Measurements from ENCODE around the gene PTGIR. TPM values are rescaled to one million over a fixed set of nuclear protein-coding genes. Genes with fewer than 3 reads are reported as not detected.

Gene PTGIR
- total and polyA plus RNA-seq, 10 of the 15 experiments (the other 5 are each of a cell fraction or from before 2014, with no cell fraction given), result 0.34 to 29.1 (median 9.9) TPM

DNA sequence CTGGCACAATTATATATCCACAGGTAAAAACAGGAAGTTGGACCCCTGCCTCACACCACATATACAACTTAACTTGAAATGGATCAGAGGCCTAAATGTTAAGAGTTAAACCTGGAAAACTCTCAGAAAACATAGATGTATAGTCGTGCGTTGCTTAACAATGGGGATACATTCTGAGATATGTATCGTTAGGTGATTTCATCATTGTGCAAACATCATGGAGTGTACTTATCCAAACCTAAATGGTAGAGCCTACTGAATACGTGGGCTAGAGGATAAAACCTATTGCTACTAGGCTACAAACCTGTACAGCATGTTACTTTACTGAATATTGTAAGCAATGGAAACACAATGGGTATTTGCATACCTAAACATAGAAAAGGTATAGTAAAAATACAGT, 38.6 kb downstream of the PTGIR start:
- Histone ChIP-seq H3K79me2 (ENCODE audit: control insufficient read depth, insufficient read depth, low read length) (no peaks in the 10 kb centered on the region), H3K27ac (ENCODE audit: control insufficient read depth, insufficient read depth) (no peak overlapping the region), H3K9me3 (replicated peaks; ENCODE audit: control insufficient read depth, insufficient read depth, low read length) (no peaks in the 10 kb centered on the region), H3K4me3 (no peak overlapping the region), H3K9ac (ENCODE audit: control insufficient read depth, insufficient read depth, low read length) (no peak overlapping the region), H3K4me1 (ENCODE audit: control insufficient read depth, insufficient read depth, low read length) (no peaks in the 10 kb centered on the region), H3K27me3 (replicated peaks in 1 of 2; ENCODE audit: control insufficient read depth in 2 of 2, insufficient read depth in 2 of 2, low read length in 1 of 2) (no peaks in the 10 kb centered on the region), H3K4me2 (ENCODE audit: control insufficient read depth, insufficient read depth) (no peak overlapping the region), H3K36me3 (ENCODE audit: control insufficient read depth in 2 of 2, insufficient read depth in 2 of 2, low read length in 1 of 2) (no peaks in the 10 kb centered on the region), H2AFZ (ENCODE audit: control insufficient read depth, low read depth, low read length) (no peak overlapping the region), H4K20me1 (ENCODE audit: control insufficient read depth, insufficient read depth) (no peaks in the 10 kb centered on the region)
- no peak for FAIRE-seq
- ATAC-seq, result no peak
- ChIA-PET SMC1A (ENCODE audit: uncharacterized antibody, unreplicated experiment) (no interaction called here), RAD21 (ENCODE audit: unreplicated experiment) (no interaction called here), CTCF (interaction anchor here (0.9 kb wide), 1 partner anchor 12 kb away, joined by 3 read pairs; no protein-coding TSS in a partner anchor), POLR2A (no interaction called here)
- in situ Hi-C loops (cut with MboI) (no loop called here), intact Hi-C loops (cut with micrococcal nuclease; ENCODE audit: unreplicated experiment) (no loop called here)
- no peak for DNase-seq (ENCODE audit: low read depth, low spot score)
- 52% methylated on average over 4 of the region's 4 CpGs for WGBS (ENCODE audit: insufficient coverage, insufficient replicate concordance, low lambda C conversion rate, missing lambda C conversion rate)
- BruUV-seq (replicated peaks), result no TSS peak
- TF ChIP-seq, protein P1, sequence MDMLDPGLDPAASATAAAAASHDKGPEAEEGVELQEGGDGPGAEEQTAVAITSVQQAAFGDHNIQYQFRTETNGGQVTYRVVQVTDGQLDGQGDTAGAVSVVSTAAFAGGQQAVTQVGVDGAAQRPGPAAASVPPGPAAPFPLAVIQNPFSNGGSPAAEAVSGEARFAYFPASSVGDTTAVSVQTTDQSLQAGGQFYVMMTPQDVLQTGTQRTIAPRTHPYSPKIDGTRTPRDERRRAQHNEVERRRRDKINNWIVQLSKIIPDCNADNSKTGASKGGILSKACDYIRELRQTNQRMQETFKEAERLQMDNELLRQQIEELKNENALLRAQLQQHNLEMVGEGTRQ (IDR thresholded peaks at IDR 0.05; ENCODE audit: borderline replicate concordance, low read depth, low read length), result no peak
- TF ChIP-seq IKZF2 (IDR thresholded peaks at IDR 0.05) (no peak), NR2C1 (IDR thresholded peaks at IDR 0.05) (no peak), HDGF (IDR thresholded peaks at IDR 0.05) (no peak), MEF2B (IDR thresholded peaks at IDR 0.05; ENCODE audit: partially characterized antibody, poor library complexity, severe bottlenecking) (no peak), BCLAF1 (IDR thresholded peaks at IDR 0.05) (no peak), E2F8 (IDR thresholded peaks at IDR 0.05; ENCODE audit: low read depth, partially characterized antibody) (no peak), POU2F2 (IDR thresholded peaks at IDR 0.05; ENCODE audit: borderline replicate concordance, low read depth, low read length) (no peak), RUNX3 (IDR thresholded peaks at IDR 0.05; ENCODE audit: low read length) (no peak)
- TF ChIP-seq, protein P2, sequence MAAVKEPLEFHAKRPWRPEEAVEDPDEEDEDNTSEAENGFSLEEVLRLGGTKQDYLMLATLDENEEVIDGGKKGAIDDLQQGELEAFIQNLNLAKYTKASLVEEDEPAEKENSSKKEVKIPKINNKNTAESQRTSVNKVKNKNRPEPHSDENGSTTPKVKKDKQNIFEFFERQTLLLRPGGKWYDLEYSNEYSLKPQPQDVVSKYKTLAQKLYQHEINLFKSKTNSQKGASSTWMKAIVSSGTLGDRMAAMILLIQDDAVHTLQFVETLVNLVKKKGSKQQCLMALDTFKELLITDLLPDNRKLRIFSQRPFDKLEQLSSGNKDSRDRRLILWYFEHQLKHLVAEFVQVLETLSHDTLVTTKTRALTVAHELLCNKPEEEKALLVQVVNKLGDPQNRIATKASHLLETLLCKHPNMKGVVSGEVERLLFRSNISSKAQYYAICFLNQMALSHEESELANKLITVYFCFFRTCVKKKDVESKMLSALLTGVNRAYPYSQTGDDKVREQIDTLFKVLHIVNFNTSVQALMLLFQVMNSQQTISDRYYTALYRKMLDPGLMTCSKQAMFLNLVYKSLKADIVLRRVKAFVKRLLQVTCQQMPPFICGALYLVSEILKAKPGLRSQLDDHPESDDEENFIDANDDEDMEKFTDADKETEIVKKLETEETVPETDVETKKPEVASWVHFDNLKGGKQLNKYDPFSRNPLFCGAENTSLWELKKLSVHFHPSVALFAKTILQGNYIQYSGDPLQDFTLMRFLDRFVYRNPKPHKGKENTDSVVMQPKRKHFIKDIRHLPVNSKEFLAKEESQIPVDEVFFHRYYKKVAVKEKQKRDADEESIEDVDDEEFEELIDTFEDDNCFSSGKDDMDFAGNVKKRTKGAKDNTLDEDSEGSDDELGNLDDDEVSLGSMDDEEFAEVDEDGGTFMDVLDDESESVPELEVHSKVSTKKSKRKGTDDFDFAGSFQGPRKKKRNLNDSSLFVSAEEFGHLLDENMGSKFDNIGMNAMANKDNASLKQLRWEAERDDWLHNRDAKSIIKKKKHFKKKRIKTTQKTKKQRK (IDR thresholded peaks at IDR 0.05; ENCODE audit: low read depth, low read length), result no peak
- TF ChIP-seq, protein P3, sequence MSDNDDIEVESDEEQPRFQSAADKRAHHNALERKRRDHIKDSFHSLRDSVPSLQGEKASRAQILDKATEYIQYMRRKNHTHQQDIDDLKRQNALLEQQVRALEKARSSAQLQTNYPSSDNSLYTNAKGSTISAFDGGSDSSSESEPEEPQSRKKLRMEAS (IDR thresholded peaks at IDR 0.05; ENCODE audit: low read depth, low read length), result no peak

All from GM12878 (cell line).